22Rv1 (cell line): ENCODE measurements around the gene CA5B.
"Not testable (repeated sequence)": the region's sequence is repeated elsewhere in the genome, so short reads cannot be mapped to it uniquely, and the experiment has no call there.

ENCODE experiments used
- H3K27ac ChIP-seq: fragments of 450-650 bp; 2 replicates; pipeline ENCODE4 v1.5.1; 2017
- CTCF ChIP-seq: fragments of 450-650 bp; IDR thresholded peaks from 2 replicates; pipeline ENCODE4 v1.5.1; 2017; ENCODE audit warnings: mild to moderate bottlenecking
- ZFX ChIP-seq: fragments of 450-650 bp; IDR thresholded peaks from 2 replicates; pipeline ENCODE4 v1.6.1; 2017; ENCODE audit warnings: antibody characterized with exemption, borderline replicate concordance

Gene CA5B

GRCh38 chrX:15737959-15738902 lies at the start of gene CA5B:
CA5B (plus strand) TSS chrX:15738270; CDS start chrX:15750024, 11,754 bp downstream.
- H3K27ac ChIP-seq, result no peak within 1 kb of the TSS
- TF ChIP-seq CTCF, result no peak
- no peak for TF ChIP-seq ZFX

GRCh38 chrX:15694941-15695451 lies 43.1 kb upstream of the CA5B start:
- H3K27ac ChIP-seq, result no peak overlapping the region
- TF ChIP-seq ZFX (no peak), CTCF (no peak)

GRCh38 chrX:15696516-15696915 lies 41.6 kb upstream of the CA5B start:
- TF ChIP-seq CTCF, result no peak
- H3K27ac ChIP-seq, result no peak overlapping the region

- TF ChIP-seq ZFX (no peak), CTCF (no peak)
- H3K27ac ChIP-seq, result no peak overlapping the region
These were observed 35.3 kb upstream of the CA5B start for GRCh38 chrX:15702488-15703371.

- not testable (repeated sequence) for H3K27ac ChIP-seq
These were observed 34.3 kb upstream of the CA5B start for GRCh38 chrX:15703809-15704208.

GRCh38 chrX:15704273-15704672 lies 33.8 kb upstream of the CA5B start:
- H3K27ac ChIP-seq, result not testable (repeated sequence)

- TF ChIP-seq CTCF (no peak), ZFX (no peak)
- H3K27ac ChIP-seq, result no peak overlapping the region
These were observed 23.5 kb upstream of the CA5B start for GRCh38 chrX:15714529-15714928.
